ENCODE results near the gene ULBP2.
"Not testable (repeated sequence)": the region's sequence is repeated elsewhere in the genome, so short reads cannot be mapped to it uniquely, and the experiment has no call there.

The ULBP2 gene

GRCh38 chr6:149953390-149953789, 11.6 kb downstream of the ULBP2 start:
- DNase-seq, result not testable (repeated sequence)

- DNase-seq, result not testable (repeated sequence)
These were observed 12.1 kb downstream of the ULBP2 start for GRCh38 chr6:149953934-149954327.

- not testable (repeated sequence) for DNase-seq
These were observed 12.6 kb downstream of the ULBP2 start for GRCh38 chr6:149954328-149954983.

- not testable (repeated sequence) for DNase-seq
These were observed 13.3 kb downstream of the ULBP2 start for GRCh38 chr6:149954984-149955653.

- not testable (repeated sequence) for DNase-seq
These were observed 14.0 kb downstream of the ULBP2 start for GRCh38 chr6:149955654-149956317.

- not testable (repeated sequence) for DNase-seq
These were observed 16.3 kb downstream of the ULBP2 start for GRCh38 chr6:149958124-149958523.

- not testable (repeated sequence) for DNase-seq
These were observed 18.0 kb downstream of the ULBP2 start for GRCh38 chr6:149959806-149960205.

GRCh38 chr6:149960488-149960887, 18.7 kb downstream of the ULBP2 start:
- DNase-seq, result no peak

- DNase-seq, result no peak
These were observed 20.1 kb downstream of the ULBP2 start for GRCh38 chr6:149961728-149962425.

- no peak for DNase-seq
These were observed 20.8 kb downstream of the ULBP2 start for GRCh38 chr6:149962461-149963211.

GRCh38 chr6:149963212-149963461, 21.3 kb downstream of the ULBP2 start:
- no peak for DNase-seq

- DNase-seq, result no peak
These were observed 21.9 kb downstream of the ULBP2 start, which contains the start of gene ULBP1 for GRCh38 chr6:149963462-149964307. TSS of gene ULBP1 (plus strand) at chr6:149963943. CDS start at chr6:149964050, 107 bp downstream.

GRCh38 chr6:149964308-149965193, 22.7 kb downstream of the ULBP2 start:
- DNase-seq, result no peak

GRCh38 chr6:149965194-149966020, 23.6 kb downstream of the ULBP2 start:
- no peak for DNase-seq

- DNase-seq, result not testable (repeated sequence)
These were observed 24.5 kb downstream of the ULBP2 start for GRCh38 chr6:149966319-149966718.

- DNase-seq, result no peak
These were observed 25.8 kb downstream of the ULBP2 start for GRCh38 chr6:149967591-149967990.

GRCh38 chr6:149967999-149968398, 26.2 kb downstream of the ULBP2 start:
- DNase-seq, result not testable (repeated sequence)

- not testable (repeated sequence) for DNase-seq
These were observed 27.1 kb downstream of the ULBP2 start for GRCh38 chr6:149968909-149969308.

GRCh38 chr6:149969635-149970034, 27.8 kb downstream of the ULBP2 start:
- DNase-seq, result no peak

GRCh38 chr6:149974394-149974793, 32.6 kb downstream of the ULBP2 start:
- DNase-seq, result not testable (repeated sequence)
